ENCODE results near the gene UQCRHL.

Gene UQCRHL

DNA sequence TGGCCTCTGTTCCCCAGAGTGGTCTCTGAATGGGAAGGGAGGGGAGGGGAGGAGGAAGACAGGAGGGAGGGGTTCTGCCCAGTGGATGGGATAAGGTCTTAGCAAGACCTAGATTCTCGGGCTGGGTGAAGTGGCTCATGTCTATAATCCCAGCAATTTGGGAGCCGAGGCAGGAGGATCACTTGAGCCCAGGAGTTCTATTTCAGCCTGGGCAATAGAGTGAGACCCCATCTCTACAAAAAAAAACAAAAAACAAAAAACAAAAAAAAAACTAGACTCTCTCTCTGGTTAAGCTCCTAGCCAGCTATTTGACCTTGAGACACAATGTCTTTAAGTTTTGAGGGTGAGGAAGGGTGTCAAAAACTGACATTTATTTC is 11.4 kb downstream of the UQCRHL start:
- DNase-seq, result no peak

GRCh38 chr1:15788624-15789301 is 18.7 kb downstream of the UQCRHL start:
- DNase-seq, result no peak

GRCh38 chr1:15786581-15786980 is 20.9 kb downstream of the UQCRHL start:
- no peak for DNase-seq

- DNase-seq, result no peak
Measured at GRCh38 chr1:15785683-15786082, 21.8 kb downstream of the UQCRHL start.

- no peak for DNase-seq
Measured at GRCh38 chr1:15777909-15778707, 29.3 kb downstream of the UQCRHL start.

DNA sequence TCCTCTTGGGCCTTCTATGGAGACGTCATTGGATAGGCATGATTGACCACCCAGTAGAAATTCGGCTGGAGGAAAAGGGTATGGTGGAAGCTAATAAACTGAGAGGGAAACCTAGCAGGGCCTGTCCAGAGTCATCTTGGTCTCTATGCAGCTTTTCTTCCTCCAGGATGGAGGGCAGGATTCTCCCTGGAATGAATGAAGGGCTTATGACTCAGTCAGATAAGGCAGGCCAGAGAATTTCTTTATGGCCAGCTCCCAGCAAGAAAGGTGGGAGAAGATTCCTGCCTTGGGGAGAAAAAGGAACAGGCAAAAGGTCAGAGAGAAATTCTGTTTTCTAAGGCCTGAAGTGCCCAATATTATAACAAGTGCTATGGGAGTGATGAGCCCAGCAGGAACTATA is 31.7 kb downstream of the UQCRHL start:
- DNase-seq, result no peak

DNA sequence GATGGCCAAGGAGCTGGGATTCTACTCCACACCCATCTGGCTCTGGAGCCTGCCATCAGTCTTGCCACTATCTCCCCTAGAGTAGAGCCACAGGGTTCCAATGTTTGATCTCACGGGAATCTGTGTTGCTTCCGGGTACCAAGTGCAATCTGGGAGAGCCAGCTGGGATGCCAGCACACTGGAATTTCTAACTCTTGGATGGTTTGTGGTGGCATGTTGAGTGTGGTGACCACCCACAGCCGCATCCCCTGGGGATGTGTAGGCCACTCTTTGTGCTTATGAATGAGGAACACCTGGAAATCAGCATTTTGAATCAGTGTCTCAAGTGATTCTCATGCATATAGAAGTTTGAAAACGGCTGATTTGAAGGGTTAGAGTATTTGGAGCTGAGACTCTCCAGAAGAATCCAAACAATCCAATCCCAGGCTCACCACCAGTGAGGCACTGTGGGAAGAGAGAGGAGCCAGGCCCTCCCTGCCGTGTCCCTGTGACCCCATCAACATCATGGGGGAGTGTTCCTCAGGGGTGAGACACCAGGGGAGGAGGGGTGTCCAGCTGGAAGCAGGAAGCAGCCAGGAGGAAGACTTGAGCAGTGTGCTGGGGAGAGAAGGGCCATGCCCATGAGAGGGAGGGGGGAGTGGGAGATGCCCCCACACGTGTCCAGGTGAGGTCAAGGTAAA is 35.5 kb downstream of the UQCRHL start:
- DNase-seq, result no peak

DNA sequence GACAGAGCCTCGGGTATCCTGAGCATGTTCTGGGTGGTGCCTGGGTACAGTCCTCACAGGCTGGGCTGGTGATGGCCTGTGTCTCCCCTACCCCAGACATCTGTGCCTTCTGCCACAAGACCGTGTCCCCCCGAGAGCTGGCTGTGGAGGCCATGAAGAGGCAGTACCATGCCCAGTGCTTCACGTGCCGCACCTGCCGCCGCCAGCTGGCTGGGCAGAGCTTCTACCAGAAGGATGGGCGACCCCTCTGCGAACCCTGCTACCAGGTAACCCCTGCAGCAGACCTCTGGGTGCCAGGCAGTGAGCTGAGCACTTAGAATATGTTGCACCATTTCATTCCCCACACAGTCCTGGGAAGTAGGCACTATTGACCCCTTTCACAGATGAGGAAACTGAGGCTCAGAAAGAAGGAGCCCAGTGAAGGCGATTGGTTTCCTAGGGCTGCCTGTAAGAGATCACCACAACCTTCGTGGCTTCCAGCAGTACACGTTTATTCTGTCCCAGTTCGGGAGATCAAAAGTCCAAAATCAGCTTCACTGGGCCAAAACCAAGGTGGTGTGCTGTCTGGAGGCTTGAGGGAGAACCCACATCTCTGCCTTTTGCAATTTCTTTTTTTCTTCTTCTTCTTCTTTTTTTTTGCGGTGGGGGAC is 37.0 kb downstream of the UQCRHL start:
- no peak for DNase-seq

GRCh38 chr1:15768388-15768787 is 39.1 kb downstream of the UQCRHL start:
- no peak for DNase-seq

GRCh38 chr1:15767941-15768340 is 39.5 kb downstream of the UQCRHL start:
- no peak for DNase-seq

DNA sequence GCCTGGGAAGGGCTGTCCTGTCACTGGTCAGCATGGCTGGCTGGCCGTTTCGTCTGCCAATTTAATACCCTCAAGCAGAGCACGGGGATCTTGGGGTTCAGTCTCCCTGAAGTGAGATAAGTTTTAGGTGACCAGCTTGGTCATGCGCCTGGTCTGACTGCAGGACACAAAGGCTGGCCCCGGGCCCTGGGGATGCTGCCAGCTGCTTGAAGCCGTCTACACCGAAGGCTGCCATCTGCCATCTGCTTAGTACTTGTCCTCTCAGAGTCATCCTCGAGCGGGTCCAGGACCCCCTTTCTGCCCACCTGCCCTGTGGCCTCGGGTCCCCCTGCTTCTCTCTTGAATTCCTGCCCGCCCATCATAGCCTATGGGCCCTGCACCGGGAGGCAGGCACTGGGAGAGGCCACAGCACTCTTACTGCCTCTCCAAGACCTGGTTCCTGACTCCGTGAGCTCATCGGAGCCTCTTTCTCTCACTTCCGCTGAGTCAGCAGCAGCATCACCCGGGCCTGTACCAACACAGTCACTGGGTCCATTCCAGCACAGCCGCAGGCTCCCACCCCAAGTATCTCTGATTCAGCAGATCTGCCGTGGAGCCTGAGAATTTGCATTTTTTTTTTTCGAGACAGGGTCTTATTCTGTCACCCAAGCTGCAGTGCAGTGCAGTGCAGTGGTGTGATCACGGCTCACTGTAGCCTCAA is 41.8 kb downstream of the UQCRHL start:
- no peak for DNase-seq

DNA sequence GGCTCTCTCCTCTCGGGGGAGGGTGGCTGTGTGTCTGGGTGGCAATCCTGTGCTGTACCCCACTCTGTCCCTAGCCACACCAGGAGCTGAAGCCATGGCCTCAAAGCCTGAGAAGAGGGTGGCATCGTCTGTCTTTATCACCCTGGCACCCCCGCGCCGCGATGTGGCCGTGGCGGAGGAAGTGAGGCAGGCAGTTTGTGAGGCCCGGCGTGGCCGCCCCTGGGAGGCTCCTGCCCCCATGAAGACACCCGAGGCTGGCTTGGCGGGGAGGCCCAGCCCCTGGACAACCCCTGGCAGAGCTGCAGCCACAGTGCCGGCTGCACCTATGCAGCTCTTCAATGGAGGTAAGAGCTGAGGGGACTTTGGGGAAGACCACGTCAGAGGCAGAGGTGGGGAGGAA is 42.6 kb downstream of the UQCRHL start:
- DNase-seq, result no peak

- DNase-seq, result no peak
Measured at GRCh38 chr1:15764269-15764764, 43.1 kb downstream of the UQCRHL start.

GRCh38 chr1:15762546-15762945 is 44.9 kb downstream of the UQCRHL start:
- DNase-seq, result no peak

- no peak for DNase-seq
Measured at GRCh38 chr1:15761366-15762128, 45.9 kb downstream of the UQCRHL start.

DNA sequence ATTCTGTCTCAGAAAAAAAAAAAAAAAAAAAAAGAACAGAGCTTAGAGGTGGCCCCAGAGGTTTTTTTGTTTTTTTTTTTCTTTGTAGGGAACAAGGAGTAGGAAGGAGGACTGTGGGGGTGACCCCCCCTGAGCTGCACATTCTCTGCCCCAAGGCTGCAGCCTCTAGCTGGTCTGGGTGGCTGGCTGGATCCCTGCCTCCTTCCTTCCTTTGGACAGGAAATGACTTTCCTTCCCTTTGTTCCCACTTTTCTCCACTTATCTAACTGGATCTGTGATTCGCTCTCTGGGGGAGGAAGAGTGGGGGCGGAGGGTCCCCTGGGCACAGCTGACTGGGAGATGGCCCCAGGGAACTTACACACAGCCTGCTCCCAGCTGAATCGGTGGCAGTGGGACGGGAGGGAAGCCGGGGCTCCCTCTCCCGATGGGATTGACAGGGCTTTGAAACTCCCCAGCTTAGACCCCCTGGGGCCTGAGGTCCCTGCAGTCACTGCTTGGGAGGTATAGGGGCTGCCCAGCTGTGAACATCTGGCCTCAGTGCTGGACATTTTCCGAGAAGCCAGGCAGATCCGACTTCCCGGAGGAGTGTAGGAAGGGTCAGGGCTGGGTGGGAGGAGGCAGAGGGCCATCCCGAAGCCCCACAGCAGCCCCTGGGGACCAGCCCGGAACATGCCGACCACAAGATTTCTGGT is 46.8 kb downstream of the UQCRHL start:
- no peak for DNase-seq

GRCh38 chr1:15758953-15759661 is 48.3 kb downstream of the UQCRHL start:
- no peak for DNase-seq

DNA sequence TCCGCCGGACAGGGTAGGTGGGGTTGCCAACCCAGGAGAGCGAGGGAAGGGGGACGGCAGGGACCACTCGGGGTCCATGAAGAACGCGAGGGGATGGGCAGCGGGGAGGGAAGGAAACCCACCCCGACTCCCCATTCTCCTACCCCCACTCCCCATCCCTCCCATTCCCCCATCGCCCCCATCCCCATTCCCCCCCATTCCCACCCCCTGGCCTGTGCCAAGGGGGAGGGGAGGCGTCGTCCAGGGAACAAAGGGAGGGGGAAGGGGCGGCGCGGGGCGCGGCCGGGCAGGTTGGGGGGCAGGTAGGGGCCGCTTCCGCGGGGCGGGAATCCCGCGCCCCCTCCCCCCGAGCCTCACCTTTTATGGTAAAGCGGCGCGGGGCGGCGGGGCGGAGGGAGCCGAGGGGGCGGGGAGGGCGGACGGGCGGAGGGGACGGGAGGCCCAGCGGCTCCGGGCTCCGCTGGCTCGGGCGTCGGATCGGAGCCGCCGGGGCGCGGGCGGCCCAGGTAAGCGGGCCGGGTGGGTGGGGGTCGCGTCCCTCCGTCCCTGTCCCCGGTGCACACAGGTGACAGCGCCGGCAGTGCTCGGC is 49.0 kb downstream of the UQCRHL start, which contains the start of gene FBLIM1:
Gene FBLIM1 (plus strand): TSS at position 453 of the 589 bp plus-strand sequence. CDS start 6,189 bp downstream, outside the sequence.
- no peak for DNase-seq

DNA sequence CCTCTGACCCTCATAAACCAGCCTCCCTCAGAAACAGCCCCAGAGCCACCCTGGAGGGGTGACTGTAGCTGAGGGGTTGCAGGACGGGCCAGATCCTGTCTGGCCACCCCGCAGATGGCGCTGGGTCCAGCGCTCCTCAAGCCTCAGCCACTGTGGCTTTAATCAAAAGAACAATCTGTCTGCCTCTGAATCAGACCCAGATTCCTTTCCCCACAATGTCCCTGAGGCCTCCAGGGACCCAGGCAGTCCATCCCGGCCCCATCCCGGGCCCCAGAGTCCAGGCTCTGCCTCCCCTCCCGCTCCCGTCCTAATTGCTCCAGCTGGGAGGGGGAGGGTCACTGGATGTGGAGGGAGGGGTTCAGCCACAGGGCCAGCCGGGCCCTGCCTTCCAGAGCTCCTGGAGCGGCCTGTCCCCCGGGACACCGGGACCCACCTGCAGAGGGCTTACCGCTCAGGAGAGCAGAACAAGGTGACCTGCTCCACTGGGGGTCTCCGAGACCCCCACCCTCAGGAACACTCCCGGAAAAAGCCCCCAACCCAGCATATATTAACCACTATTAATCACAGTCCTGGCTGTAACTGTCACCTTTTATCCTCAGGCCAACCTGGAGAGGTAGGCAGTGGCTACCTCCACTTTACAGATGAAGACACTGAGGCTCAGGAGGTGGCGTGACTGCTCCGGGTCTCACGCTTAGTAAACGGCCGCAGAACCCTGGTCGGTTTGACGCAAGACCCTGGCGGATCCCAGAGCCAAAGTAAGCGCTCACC is 49.7 kb downstream of the UQCRHL start:
- no peak for DNase-seq

Measured in SIG-M5 (cell line).